Endothelial cell of umbilical vein (primary cell): Measurements from ENCODE around the gene PTS.

Source experiments
- CTCF ChIP-seq, 2 donors: IDR thresholded peaks; 1 replicate in 1 of 2; 2 replicates in 1 of 2; pipeline ENCODE4 v1.5.1; 2011; ENCODE audit warnings: low read length in 2 of 2, mild to moderate bottlenecking in 2 of 2, moderate library complexity in 2 of 2, control low read depth in 1 of 2, inconsistent platforms in 1 of 2, low read depth in 1 of 2; ENCODE audit not compliant: insufficient read depth in 1 of 2; ENCODE audit errors: extremely low read depth in 1 of 2
- EZH2 ChIP-seq: IDR thresholded peaks from 2 replicates; pipeline ENCODE4 v1.6.1; 2012; ENCODE audit warnings: borderline replicate concordance, low read depth, mild to moderate bottlenecking, moderate library complexity, low read length, inconsistent platforms; ENCODE audit not compliant: severe bottlenecking
- FOS ChIP-seq: IDR thresholded peaks from 2 replicates; pipeline ENCODE4 v1.6.1; 2011; ENCODE audit warnings: mild to moderate bottlenecking, low read length, moderate library complexity, borderline replicate concordance; ENCODE audit not compliant: insufficient read depth
- MAX ChIP-seq: IDR thresholded peaks from 2 replicates; pipeline ENCODE4 v1.6.1; 2011; ENCODE audit not compliant: insufficient read depth, insufficient read length
- MYC ChIP-seq: IDR thresholded peaks from one replicate; pipeline ENCODE4 v1.6.1; 2011; ENCODE audit warnings: mild to moderate bottlenecking, low read depth, low read length
- POLR2A ChIP-seq: IDR thresholded peaks from 2 replicates; pipeline ENCODE4 v1.6.1; 2012; ENCODE audit warnings: low read depth, mild to moderate bottlenecking, control low read depth, low read length
- POLR2AphosphoS5 ChIP-seq: IDR thresholded peaks from 2 replicates; pipeline ENCODE4 v1.6.1; 2012; ENCODE audit warnings: low read depth, mild to moderate bottlenecking, control low read depth, low read length, moderate library complexity; ENCODE audit not compliant: insufficient read depth

GRCh38 chr11:112280268-112281126 is 54.3 kb downstream of the PTS start:
- TF ChIP-seq POLR2A (no peak), MYC (no peak), EZH2 (no peak), CTCF (IDR thresholded peaks at IDR 0.05; ENCODE audit: extremely low read depth in 1 of 2, insufficient read depth in 1 of 2, low read depth in 1 of 2, low read length in 2 of 2) (peak; percentile 71 to 79), MAX (no peak), POLR2AphosphoS5 (no peak), FOS (no peak)
